HEK293 (cell line): Measurements from ENCODE around the gene NXN.

ENCODE experiments used
- CTCF ChIA-PET: fragments of 350-600 bp; formaldehyde crosslinking; extraction: SDS; loops from one replicate; lab custom pipeline; 2021; ENCODE audit warnings: antibody characterized with exemption; lab: Yijun Ruan, JAX
- POLR2A ChIA-PET: fragments of 300-600 bp; formaldehyde crosslinking; extraction: SDS; loops from one replicate; lab custom pipeline; 2020; ENCODE audit warnings: antibody characterized with exemption, inconsistent platforms; lab: Yijun Ruan, JAX
- H3K27ac ChIP-seq: fragments of 200-500 bp; sonication (Bioruptor generic); 2 replicates; pipeline ENCODE4 v1.5.1; 2014; ENCODE audit warnings: low read depth, low read length, control low read depth, inconsistent platforms; ENCODE audit errors: extremely low read depth
- H3K36me3 ChIP-seq, 2 experiments: fragments of 200-500 bp in 1 of 2; sonication (Bioruptor generic) in 1 of 2; 1 replicate in 1 of 2; 2 replicates in 1 of 2; pipeline ENCODE4 v1.5.1; 2014 to 2017; ENCODE audit warnings: inconsistent platforms in 2 of 2, low read length in 2 of 2; ENCODE audit not compliant: control insufficient read depth in 2 of 2, insufficient read depth in 1 of 2
- H3K4me1 ChIP-seq: fragments of 200-500 bp; sonication (Bioruptor generic); 2 replicates; pipeline ENCODE4 v1.5.1; 2014; ENCODE audit warnings: mild to moderate bottlenecking, low read length, inconsistent platforms; ENCODE audit not compliant: control insufficient read depth, insufficient read depth
- H3K4me3 ChIP-seq: 2 replicates; pipeline ENCODE4 v1.5.1; 2011; ENCODE audit warnings: low read depth, mild to moderate bottlenecking, control low read depth, low read length, moderate library complexity
- H3K9me3 ChIP-seq: fragments of 200-500 bp; sonication (Bioruptor generic); 2 replicates; pipeline ENCODE4 v1.5.1; 2014; ENCODE audit warnings: low read depth, low read length, inconsistent platforms; ENCODE audit not compliant: control insufficient read depth, insufficient read depth
- FEZF1 ChIP-seq: fragments of 450-650 bp; formaldehyde crosslinking; IDR thresholded peaks from 2 replicates; pipeline ENCODE4 v1.5.1; 2016; ENCODE audit warnings: missing biosample characterization, missing genetic modification characterization
- IKZF3 ChIP-seq: fragments of 450-650 bp; IDR thresholded peaks from 2 replicates; pipeline ENCODE4 v1.5.0; 2018; ENCODE audit warnings: missing biosample characterization, mild to moderate bottlenecking, missing genetic modification characterization, moderate library complexity
- KLF9 ChIP-seq: fragments of 450-650 bp; formaldehyde crosslinking; IDR thresholded peaks from 2 replicates; pipeline ENCODE4 v1.5.1; 2016; ENCODE audit warnings: missing biosample characterization, missing genetic modification characterization, low read depth
- OSR2 ChIP-seq: fragments of 450-650 bp; formaldehyde crosslinking; IDR thresholded peaks from 2 replicates; pipeline ENCODE4 v1.5.1; 2016; ENCODE audit warnings: missing biosample characterization, missing genetic modification characterization
- ZFP37 ChIP-seq: fragments of 450-650 bp; formaldehyde crosslinking; IDR thresholded peaks from 2 replicates; pipeline ENCODE4 v1.5.1; 2016; ENCODE audit warnings: missing biosample characterization, missing genetic modification characterization
- ZNF146 ChIP-seq: fragments of 450-650 bp; formaldehyde crosslinking; IDR thresholded peaks from 2 replicates; pipeline ENCODE4 v1.5.1; 2016; ENCODE audit warnings: missing biosample characterization, missing genetic modification characterization
- ZNF174 ChIP-seq: fragments of 450-650 bp; formaldehyde crosslinking; IDR thresholded peaks from 2 replicates; pipeline ENCODE4 v1.5.0; 2017; ENCODE audit warnings: missing biosample characterization, mild to moderate bottlenecking, missing genetic modification characterization
- ZNF19 ChIP-seq: fragments of 450-650 bp; formaldehyde crosslinking; IDR thresholded peaks from 2 replicates; pipeline ENCODE4; 2016; ENCODE audit warnings: missing biosample characterization, missing genetic modification characterization, low read depth
- ZNF223 ChIP-seq: fragments of 450-650 bp; formaldehyde crosslinking; IDR thresholded peaks from 2 replicates; pipeline ENCODE4 v1.5.1; 2016; ENCODE audit warnings: missing biosample characterization, missing genetic modification characterization
- ZNF350 ChIP-seq: fragments of 450-650 bp; formaldehyde crosslinking; IDR thresholded peaks from 2 replicates; pipeline ENCODE4 v1.5.0; 2017; ENCODE audit warnings: missing biosample characterization, mild to moderate bottlenecking, missing genetic modification characterization
- ZNF548 ChIP-seq: fragments of 450-650 bp; formaldehyde crosslinking; IDR thresholded peaks from 2 replicates; pipeline ENCODE4 v1.5.1; 2016; ENCODE audit warnings: missing biosample characterization, missing genetic modification characterization
- ZNF610 ChIP-seq: fragments of 450-650 bp; formaldehyde crosslinking; IDR thresholded peaks from 2 replicates; pipeline ENCODE4 v1.5.1; 2016; ENCODE audit warnings: missing biosample characterization, missing genetic modification characterization, borderline replicate concordance
- ZNF747 ChIP-seq: fragments of 450-650 bp; formaldehyde crosslinking; IDR thresholded peaks from 2 replicates; pipeline ENCODE4 v1.5.1; 2016; ENCODE audit warnings: missing biosample characterization, missing genetic modification characterization
- ZXDB ChIP-seq: fragments of 450-650 bp; formaldehyde crosslinking; IDR thresholded peaks from 2 replicates; pipeline ENCODE4 v1.5.1; 2016; ENCODE audit warnings: missing biosample characterization, missing genetic modification characterization
- TF ChIP-seq, protein P1 (sequence below): fragments of 450-650 bp; formaldehyde crosslinking; IDR thresholded peaks from 2 replicates; pipeline ENCODE4 v1.5.1; 2016; ENCODE audit warnings: missing biosample characterization, missing genetic modification characterization
- TF ChIP-seq, protein P2 (sequence below): fragments of 450-650 bp; formaldehyde crosslinking; IDR thresholded peaks from 2 replicates; pipeline ENCODE4 v1.5.1; 2017; ENCODE audit warnings: missing biosample characterization, missing genetic modification characterization
- TF ChIP-seq, protein P3 (sequence below): fragments of 450-650 bp; formaldehyde crosslinking; conservative IDR thresholded peaks from 2 replicates; pipeline ENCODE4 v1.5.1; 2016; ENCODE audit warnings: low read depth, missing biosample characterization, missing genetic modification characterization
- TF ChIP-seq, protein P4 (sequence below): fragments of 450-650 bp; formaldehyde crosslinking; IDR thresholded peaks from 2 replicates; pipeline ENCODE4 v1.5.1; 2017; ENCODE audit warnings: missing biosample characterization, missing genetic modification characterization
- TF ChIP-seq, protein P5 (sequence below): fragments of 450-650 bp; formaldehyde crosslinking; IDR thresholded peaks from 2 replicates; pipeline ENCODE4 v1.5.1; 2016; ENCODE audit warnings: missing biosample characterization, missing genetic modification characterization

NXN gene

DNA sequence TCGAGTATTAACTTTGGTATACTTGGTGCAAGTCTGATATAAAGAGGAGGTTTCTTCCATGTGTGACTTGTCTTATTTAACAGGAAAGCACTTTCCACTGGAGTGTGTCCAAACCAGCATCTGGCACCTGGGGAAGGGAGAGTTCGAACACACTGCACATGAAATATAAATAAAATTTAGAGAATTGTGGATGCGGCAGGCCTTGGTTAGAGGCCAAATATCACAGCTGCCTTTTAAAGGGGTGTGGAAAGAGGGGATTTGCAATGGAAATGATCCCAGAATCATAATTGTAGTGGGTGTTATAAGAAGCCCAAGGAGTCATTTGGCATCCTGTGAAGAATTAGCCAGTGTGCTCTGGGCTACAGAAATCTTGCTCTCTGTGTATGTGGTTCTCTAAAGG is 4.3 kb upstream of the NXN start:
- H3K36me3 ChIP-seq: no peaks in the 10 kb centered on the region
- ChIA-PET CTCF (interaction anchor here (0.6 to 1.8 kb wide), 3 partner anchors 22 to 105 kb away, joined by 3 read pairs; no protein-coding TSS in a partner anchor), POLR2A (interaction anchor here (0.7 kb wide), 1 partner anchor 24 kb away, joined by 4 read pairs; no protein-coding TSS in a partner anchor)
- H3K4me1 ChIP-seq: no peaks in the 10 kb centered on the region; the same call in 1 of the 2 replicates
- no peak overlapping the region for H3K27ac ChIP-seq
- H3K9me3 ChIP-seq: no peaks in the 10 kb centered on the region
- H3K4me3 ChIP-seq: no peak overlapping the region
- TF ChIP-seq, protein P1, sequence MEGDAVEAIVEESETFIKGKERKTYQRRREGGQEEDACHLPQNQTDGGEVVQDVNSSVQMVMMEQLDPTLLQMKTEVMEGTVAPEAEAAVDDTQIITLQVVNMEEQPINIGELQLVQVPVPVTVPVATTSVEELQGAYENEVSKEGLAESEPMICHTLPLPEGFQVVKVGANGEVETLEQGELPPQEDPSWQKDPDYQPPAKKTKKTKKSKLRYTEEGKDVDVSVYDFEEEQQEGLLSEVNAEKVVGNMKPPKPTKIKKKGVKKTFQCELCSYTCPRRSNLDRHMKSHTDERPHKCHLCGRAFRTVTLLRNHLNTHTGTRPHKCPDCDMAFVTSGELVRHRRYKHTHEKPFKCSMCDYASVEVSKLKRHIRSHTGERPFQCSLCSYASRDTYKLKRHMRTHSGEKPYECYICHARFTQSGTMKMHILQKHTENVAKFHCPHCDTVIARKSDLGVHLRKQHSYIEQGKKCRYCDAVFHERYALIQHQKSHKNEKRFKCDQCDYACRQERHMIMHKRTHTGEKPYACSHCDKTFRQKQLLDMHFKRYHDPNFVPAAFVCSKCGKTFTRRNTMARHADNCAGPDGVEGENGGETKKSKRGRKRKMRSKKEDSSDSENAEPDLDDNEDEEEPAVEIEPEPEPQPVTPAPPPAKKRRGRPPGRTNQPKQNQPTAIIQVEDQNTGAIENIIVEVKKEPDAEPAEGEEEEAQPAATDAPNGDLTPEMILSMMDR (tag by site-specific recombination): no peak
- TF ChIP-seq ZFP37 (tag by site-specific recombination) (no peak), ZNF19 (tag by site-specific recombination) (no peak), FEZF1 (no peak), ZNF146 (tag by site-specific recombination) (no peak), KLF9 (tag by site-specific recombination) (no peak), ZXDB (no peak), ZNF548 (tag by site-specific recombination) (no peak), IKZF3 (no peak), ZNF610 (tag by site-specific recombination) (no peak), ZNF174 (no peak), ZNF350 (no peak), ZNF747 (tag by site-specific recombination) (no peak), ZNF223 (tag by site-specific recombination) (no peak), OSR2 (tag by site-specific recombination) (no peak)
- TF ChIP-seq, protein P2, sequence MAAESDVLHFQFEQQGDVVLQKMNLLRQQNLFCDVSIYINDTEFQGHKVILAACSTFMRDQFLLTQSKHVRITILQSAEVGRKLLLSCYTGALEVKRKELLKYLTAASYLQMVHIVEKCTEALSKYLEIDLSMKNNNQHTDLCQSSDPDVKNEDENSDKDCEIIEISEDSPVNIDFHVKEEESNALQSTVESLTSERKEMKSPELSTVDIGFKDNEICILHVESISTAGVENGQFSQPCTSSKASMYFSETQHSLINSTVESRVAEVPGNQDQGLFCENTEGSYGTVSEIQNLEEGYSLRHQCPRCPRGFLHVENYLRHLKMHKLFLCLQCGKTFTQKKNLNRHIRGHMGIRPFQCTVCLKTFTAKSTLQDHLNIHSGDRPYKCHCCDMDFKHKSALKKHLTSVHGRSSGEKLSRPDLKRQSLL: no peak
- TF ChIP-seq, protein P3, sequence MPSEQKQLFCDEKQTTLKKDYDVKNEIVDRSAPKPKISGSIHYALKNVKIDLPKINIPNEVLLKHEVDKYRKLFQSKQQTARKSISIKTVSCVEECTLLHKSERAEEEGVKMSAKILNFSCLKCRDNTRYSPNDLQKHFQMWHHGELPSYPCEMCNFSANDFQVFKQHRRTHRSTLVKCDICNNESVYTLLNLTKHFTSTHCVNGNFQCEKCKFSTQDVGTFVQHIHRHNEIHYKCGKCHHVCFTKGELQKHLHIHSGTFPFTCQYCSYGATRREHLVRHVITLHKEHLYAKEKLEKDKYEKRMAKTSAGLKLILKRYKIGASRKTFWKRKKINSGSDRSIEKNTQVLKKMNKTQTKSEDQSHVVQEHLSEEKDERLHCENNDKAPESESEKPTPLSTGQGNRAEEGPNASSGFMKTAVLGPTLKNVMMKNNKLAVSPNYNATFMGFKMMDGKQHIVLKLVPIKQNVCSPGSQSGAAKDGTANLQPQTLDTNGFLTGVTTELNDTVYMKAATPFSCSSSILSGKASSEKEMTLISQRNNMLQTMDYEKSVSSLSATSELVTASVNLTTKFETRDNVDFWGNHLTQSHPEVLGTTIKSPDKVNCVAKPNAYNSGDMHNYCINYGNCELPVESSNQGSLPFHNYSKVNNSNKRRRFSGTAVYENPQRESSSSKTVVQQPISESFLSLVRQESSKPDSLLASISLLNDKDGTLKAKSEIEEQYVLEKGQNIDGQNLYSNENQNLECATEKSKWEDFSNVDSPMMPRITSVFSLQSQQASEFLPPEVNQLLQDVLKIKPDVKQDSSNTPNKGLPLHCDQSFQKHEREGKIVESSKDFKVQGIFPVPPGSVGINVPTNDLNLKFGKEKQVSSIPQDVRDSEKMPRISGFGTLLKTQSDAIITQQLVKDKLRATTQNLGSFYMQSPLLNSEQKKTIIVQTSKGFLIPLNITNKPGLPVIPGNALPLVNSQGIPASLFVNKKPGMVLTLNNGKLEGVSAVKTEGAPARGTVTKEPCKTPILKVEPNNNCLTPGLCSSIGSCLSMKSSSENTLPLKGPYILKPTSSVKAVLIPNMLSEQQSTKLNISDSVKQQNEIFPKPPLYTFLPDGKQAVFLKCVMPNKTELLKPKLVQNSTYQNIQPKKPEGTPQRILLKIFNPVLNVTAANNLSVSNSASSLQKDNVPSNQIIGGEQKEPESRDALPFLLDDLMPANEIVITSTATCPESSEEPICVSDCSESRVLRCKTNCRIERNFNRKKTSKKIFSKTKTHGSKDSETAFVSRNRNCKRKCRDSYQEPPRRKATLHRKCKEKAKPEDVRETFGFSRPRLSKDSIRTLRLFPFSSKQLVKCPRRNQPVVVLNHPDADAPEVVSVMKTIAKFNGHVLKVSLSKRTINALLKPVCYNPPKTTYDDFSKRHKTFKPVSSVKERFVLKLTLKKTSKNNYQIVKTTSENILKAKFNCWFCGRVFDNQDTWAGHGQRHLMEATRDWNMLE (tag by site-specific recombination): no peak
- TF ChIP-seq, protein P4, sequence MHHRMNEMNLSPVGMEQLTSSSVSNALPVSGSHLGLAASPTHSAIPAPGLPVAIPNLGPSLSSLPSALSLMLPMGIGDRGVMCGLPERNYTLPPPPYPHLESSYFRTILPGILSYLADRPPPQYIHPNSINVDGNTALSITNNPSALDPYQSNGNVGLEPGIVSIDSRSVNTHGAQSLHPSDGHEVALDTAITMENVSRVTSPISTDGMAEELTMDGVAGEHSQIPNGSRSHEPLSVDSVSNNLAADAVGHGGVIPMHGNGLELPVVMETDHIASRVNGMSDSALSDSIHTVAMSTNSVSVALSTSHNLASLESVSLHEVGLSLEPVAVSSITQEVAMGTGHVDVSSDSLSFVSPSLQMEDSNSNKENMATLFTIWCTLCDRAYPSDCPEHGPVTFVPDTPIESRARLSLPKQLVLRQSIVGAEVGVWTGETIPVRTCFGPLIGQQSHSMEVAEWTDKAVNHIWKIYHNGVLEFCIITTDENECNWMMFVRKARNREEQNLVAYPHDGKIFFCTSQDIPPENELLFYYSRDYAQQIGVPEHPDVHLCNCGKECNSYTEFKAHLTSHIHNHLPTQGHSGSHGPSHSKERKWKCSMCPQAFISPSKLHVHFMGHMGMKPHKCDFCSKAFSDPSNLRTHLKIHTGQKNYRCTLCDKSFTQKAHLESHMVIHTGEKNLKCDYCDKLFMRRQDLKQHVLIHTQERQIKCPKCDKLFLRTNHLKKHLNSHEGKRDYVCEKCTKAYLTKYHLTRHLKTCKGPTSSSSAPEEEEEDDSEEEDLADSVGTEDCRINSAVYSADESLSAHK (tag by site-specific recombination): no peak
- TF ChIP-seq, protein P5, sequence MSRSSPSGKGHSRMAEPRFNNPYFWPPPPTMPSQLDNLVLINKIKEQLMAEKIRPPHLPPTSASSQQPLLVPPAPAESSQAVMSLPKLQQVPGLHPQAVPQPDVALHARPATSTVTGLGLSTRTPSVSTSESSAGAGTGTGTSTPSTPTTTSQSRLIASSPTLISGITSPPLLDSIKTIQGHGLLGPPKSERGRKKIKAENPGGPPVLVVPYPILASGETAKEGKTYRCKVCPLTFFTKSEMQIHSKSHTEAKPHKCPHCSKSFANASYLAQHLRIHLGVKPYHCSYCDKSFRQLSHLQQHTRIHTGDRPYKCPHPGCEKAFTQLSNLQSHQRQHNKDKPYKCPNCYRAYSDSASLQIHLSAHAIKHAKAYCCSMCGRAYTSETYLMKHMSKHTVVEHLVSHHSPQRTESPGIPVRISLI (tag by site-specific recombination): no peak
